Measurements from ENCODE around the gene C5orf46.

- TF ChIP-seq CTCF (IDR thresholded peaks at IDR 0.05) (no peak), POLR2AphosphoS5 (IDR thresholded peaks at IDR 0.05) (no peak), POLR2A (IDR thresholded peaks at IDR 0.05) (no peak)
These were observed 54.8 kb downstream of the C5orf46 start for GRCh38 chr5:147851578-147851977.

Measured in prostate gland (tissue), 2 donors.